CD14-positive monocyte (primary cell): ENCODE measurements around the gene ZFP82. TPM values are rescaled to one million over a fixed set of nuclear protein-coding genes. Genes with fewer than 3 reads are reported as not detected.

ENCODE experiments used
- DNase-seq, 3 donors: peaks; one replicate each; pipeline ENCODE4 v3.0.0-alpha.2; 2011 to 2022
- H2AFZ ChIP-seq: 2 replicates; pipeline ENCODE4 v1.6.0; 2012; ENCODE audit warnings: mild to moderate bottlenecking, low read depth, low read length, inconsistent platforms; ENCODE audit not compliant: insufficient read depth, poor library complexity, severe bottlenecking
- H3K27ac ChIP-seq, 2 donors: 1 replicate in 1 of 2; 2 replicates in 1 of 2; pipeline ENCODE4 v1.5.1; 2012 to 2013; ENCODE audit warnings: low read length in 2 of 2, control low read depth in 1 of 2, inconsistent platforms in 1 of 2, low read depth in 1 of 2, mild to moderate bottlenecking in 1 of 2
- H3K27me3 ChIP-seq, 2 donors: one replicate each; pipeline versions ENCODE4 v1.6.0 to v1.6.1; 2011 to 2013; ENCODE audit warnings: low read length in 2 of 2; ENCODE audit not compliant: control insufficient read depth in 2 of 2, insufficient read depth in 2 of 2
- H3K36me3 ChIP-seq, 2 donors: replicated peaks in 1 of 2; 1 replicate in 1 of 2; 2 replicates in 1 of 2; pipeline versions ENCODE4 v1.5.1 to v1.6.1; 2012 to 2013; ENCODE audit warnings: low read length in 2 of 2, control low read depth in 1 of 2, inconsistent platforms in 1 of 2, mild to moderate bottlenecking in 1 of 2; ENCODE audit not compliant: insufficient read depth in 2 of 2, control insufficient read depth in 1 of 2
- H3K4me1 ChIP-seq, 2 donors: 1 replicate in 1 of 2; 2 replicates in 1 of 2; pipeline versions ENCODE4 v1.5.1 to v1.6.1; 2012 to 2013; ENCODE audit warnings: low read length in 2 of 2, control low read depth in 1 of 2, inconsistent platforms in 1 of 2, mild to moderate bottlenecking in 1 of 2, moderate library complexity in 1 of 2; ENCODE audit not compliant: insufficient read depth in 2 of 2, control insufficient read depth in 1 of 2
- H3K4me2 ChIP-seq: replicated peaks from 2 replicates; pipeline ENCODE3; 2012; ENCODE audit warnings: low read length, moderate library complexity, mild to moderate bottlenecking; ENCODE audit not compliant: poor library complexity, severe bottlenecking; ENCODE audit errors: extremely low read depth
- H3K4me3 ChIP-seq, 3 experiments: fragments of 200-600 bp in 1 of 3; sonication (generic) in 1 of 3; replicated peaks in 1 of 3; 1 replicate in 2 of 3; 2 replicates in 1 of 3; pipeline ENCODE4 v1.5.1; 2011 to 2013; ENCODE audit warnings: low read length in 3 of 3, mild to moderate bottlenecking in 3 of 3, control low read depth in 2 of 3, low read depth in 2 of 3, inconsistent platforms in 1 of 3, moderate library complexity in 1 of 3
- H3K79me2 ChIP-seq: 2 replicates; pipeline ENCODE4 v1.6.0; 2012; ENCODE audit warnings: mild to moderate bottlenecking, control low read depth, inconsistent platforms, low read length, moderate library complexity; ENCODE audit not compliant: insufficient read depth
- H3K9ac ChIP-seq: 2 replicates; pipeline ENCODE4 v1.6.0; 2017; ENCODE audit warnings: low read length, mild to moderate bottlenecking; ENCODE audit not compliant: insufficient read depth, poor library complexity, severe bottlenecking
- H3K9me3 ChIP-seq, 2 donors: replicated peaks in 1 of 2; 1 replicate in 1 of 2; 2 replicates in 1 of 2; pipeline versions ENCODE4 v1.5.1 to v1.6.1; 2012 to 2013; ENCODE audit warnings: low read length in 2 of 2, control low read depth in 1 of 2; ENCODE audit not compliant: control insufficient read depth in 1 of 2, insufficient read depth in 1 of 2
- H4K20me1 ChIP-seq: 2 replicates; pipeline ENCODE4 v1.6.0; 2012; ENCODE audit warnings: mild to moderate bottlenecking, low read length, control low read depth, moderate library complexity; ENCODE audit not compliant: insufficient read depth
- H3K27ac Mint-ChIP-seq, 7 donors: one replicate each; pipeline ENCODE4 v1.8.0; 2020; ENCODE audit warnings: mild to moderate bottlenecking in 7 of 7, mixed read lengths in 7 of 7, moderate library complexity in 6 of 7, inconsistent platforms in 2 of 7
- H3K27me3 Mint-ChIP-seq, 3 donors: one replicate each; pipeline ENCODE4 v1.8.0; 2021 to 2022; ENCODE audit warnings: low read depth in 3 of 3, mild to moderate bottlenecking in 3 of 3, mixed read lengths in 3 of 3, moderate library complexity in 3 of 3, inconsistent platforms in 1 of 3
- H3K36me3 Mint-ChIP-seq, 2 donors: one replicate each; pipeline ENCODE4 v1.8.0; 2020; ENCODE audit warnings: mixed read lengths in 2 of 2, inconsistent platforms in 1 of 2, mild to moderate bottlenecking in 1 of 2
- H3K4me1 Mint-ChIP-seq: one replicate; pipeline ENCODE4 v1.8.0; 2020; ENCODE audit warnings: mild to moderate bottlenecking, mixed read lengths
- H3K4me3 Mint-ChIP-seq, 2 donors: one replicate each; pipeline ENCODE4 v1.8.0; 2020; ENCODE audit warnings: mild to moderate bottlenecking in 2 of 2, mixed read lengths in 2 of 2, moderate library complexity in 1 of 2
- H3K9me3 Mint-ChIP-seq, 7 donors: one replicate each; pipeline ENCODE4 v1.8.0; 2020 to 2022; ENCODE audit warnings: mixed read lengths in 7 of 7, mild to moderate bottlenecking in 6 of 7, moderate library complexity in 6 of 7, inconsistent platforms in 2 of 7
- WGBS: methylation state at CpG from one replicate; pipeline ENCODE4 v1.1.5; 2013; ENCODE audit warnings: missing lambda C conversion rate; ENCODE audit not compliant: insufficient coverage; 5-methylcytosine and 5-hydroxymethylcytosine counted together
- intact Hi-C, 2 donors: fragments of 100-400 bp; cut with micrococcal nuclease; formaldehyde crosslinking; loops; one replicate each; pipeline versions ENCODE4 v1.15.0 to v1.15.1; 2023
- polyA plus RNA-seq, 3 donors: library from polyadenylated mRNA; depleted of rRNA in 1 of 3; unstranded in 2 of 3; stranded (reverse) in 1 of 3; fragments of 300-500 nt in 2 of 3; fragments of >200 nt in 1 of 3; fragmentation: Illumina TruSeq in 2 of 3; gene quantifications; 1 replicate in 2 of 3; 2 replicates in 1 of 3; pipeline ENCODE4 v1.2.3, GENCODE V29; 2012 to 2021
- TF ChIP-seq, protein P1 (sequence below): fragments of 200-600 bp; IDR thresholded peaks from one replicate; pipeline ENCODE4 v1.8.0; 2022; ENCODE audit warnings: antibody characterized with exemption, mild to moderate bottlenecking

The ZFP82 gene
- polyA plus RNA-seq, 3 donors = 0.33 to 0.46 (median 0.45) TPM

DNA sequence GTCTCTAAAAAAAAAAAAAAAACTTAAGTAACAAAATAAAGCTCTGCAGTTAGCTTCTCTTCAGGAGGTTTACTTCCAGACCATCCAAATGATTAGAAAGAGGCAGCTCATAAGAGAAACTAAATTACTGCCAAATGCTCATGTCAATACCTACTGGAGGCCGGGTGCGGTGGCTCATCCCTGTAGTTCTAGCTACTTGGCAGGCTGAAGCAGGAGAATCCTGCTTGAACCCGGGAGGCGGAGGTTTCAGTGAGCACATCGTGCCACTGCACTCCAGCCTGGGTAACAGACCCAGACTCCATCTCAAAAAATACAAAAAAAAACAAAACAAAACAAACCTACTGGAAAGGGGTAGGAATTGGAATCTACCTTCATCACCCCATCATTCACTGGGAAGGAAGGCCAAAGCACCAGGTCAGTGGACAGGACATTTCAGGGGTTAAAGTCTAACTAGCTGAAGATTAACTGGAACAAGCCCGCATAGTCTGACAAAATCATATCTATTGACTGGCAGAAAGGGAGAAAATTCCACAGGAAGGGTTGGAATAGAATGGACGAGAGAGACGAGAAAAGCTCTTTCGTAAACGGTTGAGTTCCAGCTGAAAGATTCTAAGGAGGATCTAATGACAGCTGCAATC is 40.8 kb downstream of the ZFP82 start:
- Mint-ChIP-seq H3K27ac (no peak overlapping the region), H3K9me3 (peaks cover 12 to 70% (median 48%) of the 10 kb centered on the region in 7 donors), H3K4me1 (peaks cover 15% of the 10 kb centered on the region), H3K4me3 (peak overlapping the region in 1 of 2 donors; percentile 95), H3K36me3 (peaks cover 3 to 18% of the 10 kb centered on the region in 2 donors), H3K27me3 (peaks cover 2 to 4% (median 2%) of the 10 kb centered on the region in 3 donors)
- H3K27ac ChIP-seq = no peak overlapping the region
- TF ChIP-seq, protein P1, sequence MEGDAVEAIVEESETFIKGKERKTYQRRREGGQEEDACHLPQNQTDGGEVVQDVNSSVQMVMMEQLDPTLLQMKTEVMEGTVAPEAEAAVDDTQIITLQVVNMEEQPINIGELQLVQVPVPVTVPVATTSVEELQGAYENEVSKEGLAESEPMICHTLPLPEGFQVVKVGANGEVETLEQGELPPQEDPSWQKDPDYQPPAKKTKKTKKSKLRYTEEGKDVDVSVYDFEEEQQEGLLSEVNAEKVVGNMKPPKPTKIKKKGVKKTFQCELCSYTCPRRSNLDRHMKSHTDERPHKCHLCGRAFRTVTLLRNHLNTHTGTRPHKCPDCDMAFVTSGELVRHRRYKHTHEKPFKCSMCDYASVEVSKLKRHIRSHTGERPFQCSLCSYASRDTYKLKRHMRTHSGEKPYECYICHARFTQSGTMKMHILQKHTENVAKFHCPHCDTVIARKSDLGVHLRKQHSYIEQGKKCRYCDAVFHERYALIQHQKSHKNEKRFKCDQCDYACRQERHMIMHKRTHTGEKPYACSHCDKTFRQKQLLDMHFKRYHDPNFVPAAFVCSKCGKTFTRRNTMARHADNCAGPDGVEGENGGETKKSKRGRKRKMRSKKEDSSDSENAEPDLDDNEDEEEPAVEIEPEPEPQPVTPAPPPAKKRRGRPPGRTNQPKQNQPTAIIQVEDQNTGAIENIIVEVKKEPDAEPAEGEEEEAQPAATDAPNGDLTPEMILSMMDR = no peak
- no peak overlapping the region for H2AFZ ChIP-seq
- peak overlapping the region; percentile 77 for H3K9ac ChIP-seq
- H3K4me3 ChIP-seq = peak overlapping the region in 1 of 3 experiments; percentile 90
- peaks cover 42 to 53% of the 10 kb centered on the region in 2 donors for H3K9me3 ChIP-seq
- 88% methylated on average over 6 of the region's 10 CpGs for WGBS
- no peaks in the 10 kb centered on the region for H3K36me3 ChIP-seq
- intact Hi-C loops = loop anchor here (10.0 kb wide), 2 partner anchors 197 to 477 kb away; partner anchors contain the start of genes ZNF345 (in 1 of the 2) and ZNF529 (in 1 of the 2)
- H3K4me1 ChIP-seq = peaks cover 13 to 17% of the 10 kb centered on the region in 2 donors
- H3K79me2 ChIP-seq = peaks cover 13% of the 10 kb centered on the region
- H3K4me2 ChIP-seq = peak overlapping the region; percentile 70
- DNase-seq = no peak
- H3K27me3 ChIP-seq = no peaks in the 10 kb centered on the region
- no peaks in the 10 kb centered on the region for H4K20me1 ChIP-seq

DNA sequence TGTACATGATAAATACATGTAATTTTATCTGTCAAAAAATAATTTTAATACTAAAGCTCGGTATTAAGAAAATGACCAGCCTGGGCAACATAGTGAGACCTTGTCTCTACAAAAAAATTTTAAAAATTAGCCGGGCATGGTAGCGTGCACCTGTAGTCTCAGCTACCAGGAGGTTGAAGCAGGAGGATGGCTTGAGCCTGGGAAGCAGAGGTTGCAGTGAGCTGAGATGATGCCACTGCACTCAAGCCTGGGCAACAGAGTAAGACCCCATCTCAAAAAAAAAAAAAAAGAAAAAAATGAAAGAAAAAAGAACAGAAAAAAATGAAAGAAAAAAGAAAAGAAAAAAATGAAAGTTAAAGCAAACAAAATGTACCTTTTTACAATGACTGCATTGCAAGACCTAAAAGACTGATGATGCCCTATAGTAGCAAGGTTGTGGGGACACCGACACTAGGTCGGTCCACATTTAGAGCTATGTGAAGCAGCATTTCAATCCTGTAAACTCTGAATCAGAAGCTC is 44.7 kb downstream of the ZFP82 start:
- Mint-ChIP-seq H3K9me3 (peaks cover 28 to 78% (median 66%) of the 10 kb centered on the region in 7 donors), H3K4me1 (peaks cover 11% of the 10 kb centered on the region), H3K27me3 (peaks cover 0 to 2% (median 2%) of the 10 kb centered on the region in 3 donors), H3K36me3 (peaks cover 12 to 50% of the 10 kb centered on the region in 2 donors), H3K27ac (no peak overlapping the region), H3K4me3 (no peak overlapping the region)
- H3K9me3 ChIP-seq = peaks cover 53 to 69% of the 10 kb centered on the region in 2 donors
- no peak overlapping the region for H3K27ac ChIP-seq
- TF ChIP-seq, protein P1 = no peak
- no peak overlapping the region for H3K4me3 ChIP-seq
- peaks cover 0 to 13% of the 10 kb centered on the region in 2 donors for H3K36me3 ChIP-seq
- peaks cover 26% of the 10 kb centered on the region for H3K79me2 ChIP-seq
- H4K20me1 ChIP-seq = no peaks in the 10 kb centered on the region
- intact Hi-C loops = loop anchor here (10.0 kb wide), 2 partner anchors 201 to 481 kb away; partner anchors contain the start of genes ZNF345 (in 1 of the 2) and ZNF529 (in 1 of the 2)
- DNase-seq = no peak
- H3K4me1 ChIP-seq = peaks cover 8 to 11% of the 10 kb centered on the region in 2 donors
- WGBS = no CpG with 5 or more reads among the region's 5 CpGs
- H2AFZ ChIP-seq = no peak overlapping the region
- no peak overlapping the region for H3K9ac ChIP-seq
- H3K4me2 ChIP-seq = no peak overlapping the region
- H3K27me3 ChIP-seq = no peaks in the 10 kb centered on the region
